AG04449 (cell line): Measurements from ENCODE around the gene LSM4.

Experiments used
- CTCF ChIA-PET: fragments of 350-600 bp; formaldehyde crosslinking; extraction: SDS; loops from one replicate; lab custom pipeline; 2021; ENCODE audit warnings: antibody characterized with exemption; lab: Yijun Ruan, JAX
- POLR2A ChIA-PET: fragments of 400-600, 350-600 bp; formaldehyde crosslinking; extraction: SDS; loops from one replicate; lab custom pipeline; 2020; ENCODE audit warnings: antibody characterized with exemption, inconsistent platforms; lab: Yijun Ruan, JAX
- DNase-seq: peaks from one replicate; pipeline ENCODE4 v3.0.0-alpha.2; 2010; ENCODE audit warnings: low read depth, low spot score
- H3K4me3 ChIP-seq: 2 replicates; pipeline ENCODE4 v1.5.1; 2011; ENCODE audit warnings: low read depth, mild to moderate bottlenecking, control low read depth, low read length
- TF ChIP-seq, protein P1 (sequence below): IDR thresholded peaks from one replicate; pipeline ENCODE4 v1.5.1; 2011; ENCODE audit warnings: mild to moderate bottlenecking, moderate library complexity, low read length, control low read depth, inconsistent platforms; ENCODE audit not compliant: insufficient read depth; ENCODE audit errors: missing control alignments

The LSM4 gene

DNA sequence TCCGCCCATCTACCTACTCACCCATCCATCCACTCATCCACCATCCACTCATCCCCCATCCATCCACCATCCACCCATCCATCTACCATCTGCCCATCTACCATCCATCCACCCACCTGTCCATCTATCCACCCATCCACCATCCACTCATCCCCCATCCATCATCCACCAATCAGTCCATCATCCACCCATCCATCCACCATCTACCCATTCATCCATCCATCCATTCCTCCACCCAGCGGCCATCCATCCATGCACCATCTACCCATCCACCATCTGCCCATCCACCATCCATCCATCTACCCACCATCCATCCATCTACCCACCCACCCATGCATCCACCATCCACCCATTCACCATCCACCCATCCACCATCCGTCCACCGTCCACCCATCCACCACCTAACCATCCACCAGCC lies 27.8 kb downstream of the LSM4 start:
- POLR2A ChIA-PET = no interaction called here
- no peak for DNase-seq
- CTCF ChIA-PET = no interaction called here
- TF ChIP-seq, protein P1, sequence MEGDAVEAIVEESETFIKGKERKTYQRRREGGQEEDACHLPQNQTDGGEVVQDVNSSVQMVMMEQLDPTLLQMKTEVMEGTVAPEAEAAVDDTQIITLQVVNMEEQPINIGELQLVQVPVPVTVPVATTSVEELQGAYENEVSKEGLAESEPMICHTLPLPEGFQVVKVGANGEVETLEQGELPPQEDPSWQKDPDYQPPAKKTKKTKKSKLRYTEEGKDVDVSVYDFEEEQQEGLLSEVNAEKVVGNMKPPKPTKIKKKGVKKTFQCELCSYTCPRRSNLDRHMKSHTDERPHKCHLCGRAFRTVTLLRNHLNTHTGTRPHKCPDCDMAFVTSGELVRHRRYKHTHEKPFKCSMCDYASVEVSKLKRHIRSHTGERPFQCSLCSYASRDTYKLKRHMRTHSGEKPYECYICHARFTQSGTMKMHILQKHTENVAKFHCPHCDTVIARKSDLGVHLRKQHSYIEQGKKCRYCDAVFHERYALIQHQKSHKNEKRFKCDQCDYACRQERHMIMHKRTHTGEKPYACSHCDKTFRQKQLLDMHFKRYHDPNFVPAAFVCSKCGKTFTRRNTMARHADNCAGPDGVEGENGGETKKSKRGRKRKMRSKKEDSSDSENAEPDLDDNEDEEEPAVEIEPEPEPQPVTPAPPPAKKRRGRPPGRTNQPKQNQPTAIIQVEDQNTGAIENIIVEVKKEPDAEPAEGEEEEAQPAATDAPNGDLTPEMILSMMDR = no peak
- no peak overlapping the region for H3K4me3 ChIP-seq

DNA sequence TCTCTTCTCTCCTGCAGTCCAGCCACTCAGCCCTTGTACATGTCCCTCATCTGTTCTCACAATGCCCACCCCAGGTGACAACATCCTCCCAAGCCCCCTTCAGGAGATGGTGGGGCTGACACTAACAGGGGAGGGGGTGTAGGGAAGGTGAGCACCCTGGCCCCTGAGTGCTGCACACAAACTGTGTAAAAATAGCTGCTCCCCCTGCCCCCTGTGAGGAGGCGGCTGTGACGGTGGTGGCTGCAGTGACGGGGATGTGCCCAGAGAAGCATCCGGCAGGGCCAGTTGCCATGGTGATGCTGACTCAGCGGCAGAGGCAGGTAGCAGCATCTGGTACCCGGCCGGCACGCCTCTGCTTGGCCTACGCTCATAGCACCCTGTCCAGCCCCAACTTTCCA lies 28.4 kb downstream of the LSM4 start:
- ChIA-PET POLR2A (no interaction called here), CTCF (no interaction called here)
- DNase-seq = no peak
- TF ChIP-seq, protein P1 = no peak
- H3K4me3 ChIP-seq = no peak overlapping the region

DNA sequence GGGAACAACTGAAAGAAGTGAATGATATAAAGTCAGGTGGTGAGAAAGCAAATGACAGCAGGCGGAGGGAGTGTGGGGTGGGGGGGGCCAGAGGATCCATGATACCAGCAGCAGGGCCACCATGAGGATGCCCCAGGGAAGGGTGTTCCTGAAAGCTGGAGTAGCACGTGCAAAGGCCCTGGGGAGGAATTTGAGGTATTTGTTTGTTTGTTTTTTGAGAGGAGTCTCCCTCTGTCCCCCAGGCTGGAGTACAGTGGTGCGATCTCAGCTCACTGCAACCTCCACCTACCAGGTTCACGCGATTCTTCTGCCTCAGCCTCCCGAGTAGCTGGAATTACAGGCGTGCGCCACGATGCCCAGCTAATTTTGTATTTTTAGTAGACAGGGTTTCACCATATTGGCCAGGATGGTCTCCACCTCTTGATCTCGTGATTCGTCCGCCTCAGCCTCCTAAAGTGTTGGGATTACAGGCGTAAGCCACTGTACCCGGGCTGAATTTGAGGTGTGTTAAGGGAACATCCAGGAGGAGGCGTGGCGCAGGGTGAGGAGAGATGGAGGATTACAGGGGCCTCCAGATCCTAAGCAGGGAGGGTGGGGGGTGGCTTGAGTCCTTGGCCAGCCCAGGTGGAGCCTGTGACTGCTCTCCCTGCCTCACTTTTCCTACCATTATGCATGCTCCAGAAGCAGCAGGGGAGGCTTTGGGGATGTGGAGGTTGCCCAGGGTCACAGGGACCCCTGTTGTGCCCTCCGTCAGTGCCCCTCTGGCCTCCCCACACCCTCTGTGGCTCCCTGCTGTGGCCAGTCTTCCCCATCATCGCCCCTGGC lies 29.0 kb downstream of the LSM4 start:
- DNase-seq = no peak
- TF ChIP-seq, protein P1 = no peak
- ChIA-PET CTCF (interaction anchor here (1.2 to 2.8 kb wide), 4 partner anchors 15 to 130 kb away, joined by 3 to 27 read pairs (median 7); partner anchors contain the start of gene LSM4), POLR2A (interaction anchor here (1.0 to 5.4 kb wide), 3 partner anchors 13 to 19 kb away, joined by 3 to 113 read pairs (median 8); partner anchors contain the start of genes IQCN and JUND)
- no peak overlapping the region for H3K4me3 ChIP-seq

DNA sequence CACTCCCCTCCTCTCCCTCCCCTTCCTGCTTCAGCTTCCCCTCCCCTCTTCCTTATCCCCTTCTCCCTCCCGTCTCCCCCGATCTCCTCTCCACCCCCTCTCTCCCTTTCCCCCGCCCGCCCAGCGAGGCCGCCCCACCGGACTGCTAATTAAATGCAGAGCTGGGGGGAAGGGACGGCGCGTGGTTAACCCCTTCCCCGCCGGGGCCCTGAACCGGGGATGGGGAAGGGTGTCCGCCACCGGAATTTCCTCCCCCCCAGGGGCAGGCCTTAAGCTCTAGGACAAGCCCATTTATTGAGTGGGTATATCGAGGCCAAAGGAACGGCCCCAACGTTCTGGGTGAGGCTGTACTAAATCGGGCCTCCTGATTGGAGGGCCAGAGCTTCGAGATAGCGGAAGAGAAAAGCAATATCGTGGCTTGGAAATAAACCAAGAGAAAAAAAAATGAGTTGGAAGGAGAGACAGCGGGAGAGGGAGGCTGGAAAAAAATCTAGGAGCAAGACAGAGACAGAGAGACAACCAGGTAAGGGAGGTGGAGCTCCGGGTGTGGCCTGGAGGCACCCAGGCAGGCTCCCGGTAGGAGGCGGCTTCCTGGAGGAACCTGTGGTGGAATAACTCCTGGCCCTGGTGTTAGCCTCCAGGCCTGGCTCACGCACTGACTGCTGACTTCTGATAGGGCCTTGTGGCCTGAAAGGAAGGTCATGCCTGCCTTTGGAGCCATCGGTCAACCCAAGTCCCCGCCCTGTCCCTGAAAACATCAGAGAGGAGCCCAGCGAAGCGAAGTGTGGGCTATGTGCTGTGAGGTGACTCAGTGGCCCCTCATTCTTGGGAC lies 29.9 kb downstream of the LSM4 start:
- CTCF ChIA-PET = interaction anchor here (1.0 to 2.8 kb wide), 9 partner anchors 9 to 129 kb away, joined by 3 to 27 read pairs (median 5); partner anchors contain the start of genes JUND and LSM4
- no peak for DNase-seq
- H3K4me3 ChIP-seq = peak overlapping the region; percentile 61
- POLR2A ChIA-PET = interaction anchor here (0.7 to 5.4 kb wide), 9 partner anchors 8 to 35 kb away, joined by 3 to 113 read pairs (median 6); partner anchors contain the start of genes IQCN, JUND and LSM4
- TF ChIP-seq, protein P1 = no peak

DNA sequence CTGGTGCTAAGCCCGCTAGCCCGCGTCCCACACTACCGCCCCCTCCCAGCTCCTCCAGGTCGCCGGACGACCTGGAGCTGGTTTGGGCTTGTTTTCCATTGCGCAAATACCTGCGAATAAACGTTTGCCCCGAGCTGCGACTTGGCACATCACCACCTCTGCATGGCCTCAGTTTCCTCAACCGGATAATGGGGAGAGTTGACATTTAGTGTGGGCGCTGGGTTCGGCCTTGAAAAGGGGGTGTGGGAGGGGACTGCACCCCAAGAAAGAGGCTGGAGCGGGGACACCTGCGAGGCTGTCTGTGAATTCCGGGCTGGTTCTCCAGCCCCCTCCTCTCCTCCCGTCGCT lies 30.4 kb downstream of the LSM4 start:
- CTCF ChIA-PET = interaction anchor here (1.0 to 2.8 kb wide), 8 partner anchors 9 to 119 kb away, joined by 3 to 27 read pairs (median 5); partner anchors contain the start of genes JUND and LSM4
- POLR2A ChIA-PET = interaction anchor here (0.7 to 5.4 kb wide), 10 partner anchors 9 to 93 kb away, joined by 3 to 113 read pairs (median 5); partner anchors contain the start of genes GDF15, IQCN, JUND and LSM4
- H3K4me3 ChIP-seq = peak overlapping the region; percentile 61
- no peak for DNase-seq
- TF ChIP-seq, protein P1 = no peak
